Activated CD4-positive, alpha-beta memory T cell treated with anti-CD3 and anti-CD28 coated beads for 36 hours (primary cell): ENCODE data around the gene NLN. TPM values are rescaled to one million over a fixed set of nuclear protein-coding genes. Genes with fewer than 3 reads are reported as not detected.
"Not testable (repeated sequence)": the region's sequence is repeated elsewhere in the genome, so short reads cannot be mapped to it uniquely, and the experiment has no call there.

ENCODE experiments used
- CTCF ChIA-PET: fragments of 350-600 bp; sonication (Branson Sonifier 250); formaldehyde crosslinking; loops from one replicate; lab custom pipeline; 2021; ENCODE audit warnings: antibody characterized with exemption, inconsistent platforms; lab: Charles Lee
- POLR2A ChIA-PET: fragments of 350-600 bp; sonication (Branson Sonifier 250); formaldehyde crosslinking; loops from one replicate; lab custom pipeline; 2021; ENCODE audit warnings: antibody characterized with exemption; lab: Charles Lee
- DNase-seq: peaks from one replicate; pipeline ENCODE4 v3.0.0-alpha.2; 2020
- H3K27ac Mint-ChIP-seq: one replicate; pipeline ENCODE4 v1.8.0; 2021; ENCODE audit warnings: mixed read lengths
- H3K27me3 Mint-ChIP-seq: one replicate; pipeline ENCODE4 v1.8.0; 2021; ENCODE audit warnings: mixed read lengths
- H3K36me3 Mint-ChIP-seq: one replicate; pipeline ENCODE4 v1.8.0; 2021; ENCODE audit warnings: mixed read lengths
- H3K4me1 Mint-ChIP-seq: one replicate; pipeline ENCODE4 v1.8.0; 2021; ENCODE audit warnings: low read depth, mixed read lengths
- H3K4me3 Mint-ChIP-seq: one replicate; pipeline ENCODE4 v1.8.0; 2021; ENCODE audit warnings: mild to moderate bottlenecking, mixed read lengths
- H3K9me3 Mint-ChIP-seq: one replicate; pipeline ENCODE4 v1.8.0; 2021; ENCODE audit warnings: mixed read lengths
- intact Hi-C: fragments of 100-400 bp; cut with micrococcal nuclease; formaldehyde crosslinking; loops from one replicate; pipeline ENCODE4 v1.15.1; 2023
- total RNA-seq, 2 experiments: library from RNA; stranded (reverse); gene quantifications; one replicate each; pipeline ENCODE4 v1.2.3, GENCODE V29; 2021

NLN gene
- total RNA-seq, 2 experiments from 2014 or later: 22.7 to 23.7 TPM

DNA sequence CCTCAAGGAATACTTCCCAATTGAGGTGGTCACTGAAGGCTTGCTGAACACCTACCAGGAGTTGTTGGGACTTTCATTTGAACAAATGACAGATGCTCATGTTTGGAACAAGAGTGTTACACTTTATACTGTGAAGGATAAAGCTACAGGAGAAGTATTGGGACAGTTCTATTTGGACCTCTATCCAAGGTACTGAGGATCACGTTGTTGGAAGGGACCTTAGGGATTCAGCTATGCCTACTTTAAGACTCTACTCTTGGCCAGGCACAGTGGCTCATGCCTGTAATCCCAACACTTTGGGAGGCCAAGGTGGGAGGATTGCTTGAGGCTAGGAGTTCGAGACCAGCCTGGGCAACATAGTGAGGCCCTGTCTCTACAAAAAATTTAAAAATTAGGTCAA, 66.3 kb downstream of the NLN start:
- intact Hi-C loops, H3K4me3 Mint-ChIP-seq, POLR2A ChIA-PET, CTCF ChIA-PET, H3K27me3 Mint-ChIP-seq, H3K27ac Mint-ChIP-seq, DNase-seq, H3K4me1 Mint-ChIP-seq: not testable (repeated sequence)
- Mint-ChIP-seq H3K9me3 (peaks cover 11% of the 10 kb centered on the region), H3K36me3 (peaks cover 36% of the 10 kb centered on the region)

DNA sequence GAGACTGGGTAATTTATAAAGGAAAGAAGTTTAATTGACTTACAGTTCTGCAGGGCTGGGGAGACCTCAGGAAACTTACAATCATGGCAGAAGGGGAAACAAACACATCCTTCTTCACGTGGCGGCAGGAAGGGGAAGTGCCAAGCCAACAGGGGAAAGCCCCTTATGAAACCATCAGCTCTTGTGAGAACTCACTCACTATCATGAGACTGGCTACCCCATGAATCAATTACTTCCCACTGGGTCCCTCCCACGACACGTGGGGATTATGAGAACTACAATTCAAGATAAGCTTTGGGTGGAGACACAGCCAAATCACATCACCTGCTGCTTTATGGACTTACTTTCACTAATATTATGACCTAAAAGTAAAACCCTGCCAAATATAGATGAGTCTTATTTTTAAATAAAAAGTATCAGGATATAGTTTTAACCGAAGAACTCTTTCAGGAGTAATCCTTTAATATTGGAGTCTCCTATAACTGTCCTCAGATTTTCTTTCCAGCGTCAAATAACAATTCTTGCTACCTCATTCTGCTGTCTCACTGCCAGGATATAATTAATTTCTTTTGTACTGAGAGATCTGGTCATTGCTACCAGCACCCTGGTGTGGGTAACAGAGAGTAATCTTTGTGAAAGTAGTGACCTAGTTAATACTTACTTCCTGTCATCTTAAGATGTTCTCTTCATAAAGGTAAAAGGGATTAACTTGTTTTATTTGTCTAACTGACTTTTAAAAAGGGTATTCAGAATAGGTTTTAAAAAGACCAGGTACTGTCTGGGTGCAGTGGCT, 68.6 kb downstream of the NLN start:
- H3K27ac Mint-ChIP-seq: no peak overlapping the region
- POLR2A ChIA-PET: no interaction called here
- DNase-seq: peak; percentile 39
- intact Hi-C loops: no loop called here
- no peaks in the 10 kb centered on the region for H3K27me3 Mint-ChIP-seq
- H3K4me1 Mint-ChIP-seq: peaks cover 9% of the 10 kb centered on the region
- peaks cover 36% of the 10 kb centered on the region for H3K36me3 Mint-ChIP-seq
- peaks cover 11% of the 10 kb centered on the region for H3K9me3 Mint-ChIP-seq
- CTCF ChIA-PET: no interaction called here
- no peak overlapping the region for H3K4me3 Mint-ChIP-seq

DNA sequence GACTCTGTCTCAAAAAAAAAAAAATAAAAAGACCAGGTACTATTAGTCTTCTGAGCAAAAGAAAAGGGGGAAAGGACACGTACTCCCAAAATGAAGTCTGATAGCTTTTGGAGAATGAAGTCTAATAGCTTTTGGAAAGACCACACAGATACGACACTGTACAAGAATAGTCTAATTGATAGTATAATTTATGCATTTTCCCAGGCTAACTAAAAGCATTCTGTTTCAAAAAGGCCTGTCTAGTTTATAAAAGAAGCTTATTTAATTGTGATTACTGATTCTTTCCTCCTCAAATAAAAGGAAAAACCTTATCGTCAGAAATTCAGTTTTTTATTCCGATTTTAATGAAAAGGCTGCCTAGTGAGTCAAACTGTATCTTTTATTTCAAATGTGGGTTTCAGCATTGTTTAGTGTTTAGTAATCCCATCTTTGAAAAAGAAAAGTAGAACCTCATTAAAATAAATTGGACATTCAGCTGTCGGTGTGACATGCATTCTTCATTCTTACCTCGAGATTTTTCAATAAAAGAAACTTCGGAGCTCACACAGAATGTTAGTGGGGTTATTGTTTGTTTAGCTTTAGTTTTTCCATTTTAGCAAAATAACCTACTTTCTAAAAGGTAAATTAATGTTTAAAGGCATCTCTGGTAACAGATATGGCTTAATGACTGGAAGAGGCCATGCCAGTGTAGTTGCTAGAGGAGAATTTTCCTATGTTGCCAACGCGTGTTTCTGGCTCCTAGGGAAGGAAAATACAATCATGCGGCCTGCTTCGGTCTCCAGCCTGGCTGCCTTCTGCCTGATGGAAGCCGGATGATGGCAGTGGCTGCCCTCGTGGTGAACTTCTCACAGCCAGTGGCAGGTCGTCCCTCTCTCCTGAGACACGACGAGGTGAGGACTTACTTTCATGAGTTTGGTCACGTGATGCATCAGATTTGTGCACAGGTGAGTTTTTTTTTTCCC, 70.0 kb downstream of the NLN start:
- CTCF ChIA-PET: interaction anchor here (0.6 kb wide), 1 partner anchor 73 kb away, joined by 3 read pairs; no protein-coding TSS in a partner anchor
- Mint-ChIP-seq H3K27ac (no peak overlapping the region), H3K9me3 (peaks cover 11% of the 10 kb centered on the region), H3K4me1 (peaks cover 20% of the 10 kb centered on the region), H3K4me3 (no peak overlapping the region), H3K36me3 (peaks cover 30% of the 10 kb centered on the region), H3K27me3 (no peaks in the 10 kb centered on the region)
- intact Hi-C loops: no loop called here
- POLR2A ChIA-PET: interaction anchor here (0.9 kb wide), 1 partner anchor 12 kb away, joined by 3 read pairs; no protein-coding TSS in a partner anchor
- DNase-seq: no peak

DNA sequence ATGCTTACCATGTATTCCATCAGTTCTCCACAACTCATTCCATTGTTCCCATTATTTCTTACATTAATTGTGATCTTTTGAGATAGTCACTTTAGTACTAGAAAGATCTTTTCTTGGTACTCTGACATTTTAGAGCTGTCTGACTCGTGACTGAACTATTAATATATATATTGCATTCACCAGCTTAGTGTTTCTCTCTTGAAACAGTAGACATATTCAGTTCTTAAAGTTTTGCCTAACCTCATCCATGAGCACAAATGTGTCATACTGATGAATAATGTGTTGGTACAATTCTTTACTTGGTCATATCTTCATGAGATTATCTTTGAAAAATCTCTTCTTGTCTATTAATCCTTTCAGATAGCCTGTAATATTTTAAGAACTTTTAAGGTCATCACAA, 74.3 kb downstream of the NLN start:
- H3K27me3 Mint-ChIP-seq: no peaks in the 10 kb centered on the region
- H3K36me3 Mint-ChIP-seq: peaks cover 3% of the 10 kb centered on the region
- POLR2A ChIA-PET: no interaction called here
- peaks cover 21% of the 10 kb centered on the region for H3K4me1 Mint-ChIP-seq
- CTCF ChIA-PET: interaction anchor here (0.6 kb wide), 1 partner anchor 135 kb away, joined by 3 read pairs; no protein-coding TSS in a partner anchor
- no peak for DNase-seq
- intact Hi-C loops: no loop called here
- H3K4me3 Mint-ChIP-seq: no peak overlapping the region
- no peaks in the 10 kb centered on the region for H3K9me3 Mint-ChIP-seq
- no peak overlapping the region for H3K27ac Mint-ChIP-seq

DNA sequence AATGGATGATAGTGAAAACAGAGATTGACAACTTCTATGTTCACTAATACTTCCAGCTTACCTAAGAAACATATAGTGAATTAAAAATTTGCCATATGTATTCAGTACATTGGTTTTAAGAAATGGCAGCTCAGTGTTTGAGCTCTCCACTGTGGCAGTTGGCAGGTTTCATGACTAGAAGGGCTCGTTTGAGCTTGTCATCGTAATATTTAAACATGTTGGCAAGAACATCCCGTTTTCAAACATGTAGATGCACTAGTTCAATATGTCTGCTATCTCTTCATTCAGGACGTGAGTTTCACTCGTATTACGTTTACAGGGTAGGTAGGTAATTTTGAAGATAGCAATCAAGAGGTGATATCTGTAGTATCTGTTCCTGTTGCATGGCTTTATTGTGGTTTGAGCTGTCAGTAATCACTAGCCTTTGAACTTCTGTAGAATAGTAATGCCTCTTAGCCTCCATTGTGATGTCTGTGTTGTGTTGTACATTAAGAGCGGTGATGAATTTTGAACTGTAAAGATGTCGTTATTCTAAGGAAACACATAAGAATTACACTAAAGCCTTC, 74.8 kb downstream of the NLN start:
- POLR2A ChIA-PET: no interaction called here
- CTCF ChIA-PET: interaction anchor here (0.6 kb wide), 1 partner anchor 135 kb away, joined by 3 read pairs; no protein-coding TSS in a partner anchor
- Mint-ChIP-seq H3K27ac (no peak overlapping the region), H3K9me3 (peaks cover under 1% of the 10 kb centered on the region), H3K4me1 (peaks cover 25% of the 10 kb centered on the region), H3K4me3 (no peak overlapping the region), H3K27me3 (no peaks in the 10 kb centered on the region), H3K36me3 (peaks cover 6% of the 10 kb centered on the region)
- intact Hi-C loops: no loop called here
- no peak for DNase-seq

DNA sequence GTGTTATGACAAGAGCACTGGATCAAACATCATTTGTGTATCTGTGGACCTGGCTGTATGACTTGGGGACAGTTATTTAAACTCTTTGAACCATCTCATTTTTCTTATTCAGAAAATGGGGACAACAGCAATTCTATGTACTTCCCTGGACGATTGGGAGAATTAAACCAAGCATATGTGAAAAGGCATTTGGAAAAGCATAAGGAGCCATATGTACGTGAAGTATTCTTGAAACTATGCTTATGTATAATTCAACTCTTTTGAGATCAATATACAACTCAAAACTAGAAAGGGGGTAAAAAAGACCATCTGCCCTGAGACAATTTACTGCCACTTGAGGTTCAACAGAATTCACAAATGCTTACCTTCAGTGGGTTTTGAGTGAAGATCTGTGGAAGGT, 75.5 kb downstream of the NLN start:
- Mint-ChIP-seq H3K4me1 (peaks cover 25% of the 10 kb centered on the region), H3K9me3 (peaks cover 5% of the 10 kb centered on the region), H3K27ac (no peak overlapping the region), H3K27me3 (no peaks in the 10 kb centered on the region), H3K4me3 (no peak overlapping the region), H3K36me3 (peaks cover 9% of the 10 kb centered on the region)
- CTCF ChIA-PET: no interaction called here
- POLR2A ChIA-PET: no interaction called here
- intact Hi-C loops: no loop called here
- no peak for DNase-seq

DNA sequence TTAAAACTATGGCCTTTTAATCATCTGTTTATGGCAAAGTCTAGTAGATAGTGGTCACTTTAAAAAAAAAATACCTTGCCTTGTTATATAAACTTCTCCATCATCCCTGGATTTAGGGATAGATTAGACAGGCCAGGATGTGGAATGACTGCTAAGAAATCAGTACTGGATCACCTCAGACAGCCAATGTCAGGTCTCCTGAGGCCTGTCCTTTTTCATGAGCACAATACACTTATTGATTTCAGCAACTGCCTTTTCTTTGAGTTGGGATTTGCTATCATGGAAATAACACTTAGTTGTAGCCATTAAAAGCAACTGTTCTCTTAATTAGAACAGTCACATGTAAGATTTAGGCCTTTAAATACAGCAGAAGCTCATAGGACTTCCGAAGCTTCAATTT, 77.9 kb downstream of the NLN start:
- Mint-ChIP-seq H3K27me3 (no peaks in the 10 kb centered on the region), H3K4me1 (peaks cover 39% of the 10 kb centered on the region), H3K9me3 (peaks cover 12% of the 10 kb centered on the region), H3K27ac (no peak overlapping the region), H3K36me3 (peaks cover 19% of the 10 kb centered on the region), H3K4me3 (no peak overlapping the region)
- no peak for DNase-seq
- intact Hi-C loops: no loop called here
- POLR2A ChIA-PET: no interaction called here
- CTCF ChIA-PET: no interaction called here

DNA sequence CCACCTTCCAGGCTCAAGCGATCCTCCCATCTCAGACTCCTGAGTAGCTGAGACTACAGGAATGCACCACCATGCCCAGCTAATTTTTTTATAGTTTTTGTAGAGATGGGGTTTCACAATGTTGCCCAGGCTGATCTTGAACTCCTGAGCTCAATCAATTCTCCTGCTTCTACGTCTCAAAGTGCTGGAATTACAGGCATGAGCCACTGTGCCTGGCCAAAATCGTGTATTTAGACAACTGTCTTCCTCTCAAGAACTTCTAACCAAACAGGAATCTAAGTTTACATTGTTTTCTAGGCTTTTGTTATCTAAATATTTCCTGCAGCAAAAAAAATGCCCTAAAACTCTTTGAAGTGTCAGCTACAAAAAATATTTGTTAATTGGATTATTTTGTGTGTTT, 78.8 kb downstream of the NLN start:
- peaks cover 48% of the 10 kb centered on the region for H3K4me1 Mint-ChIP-seq
- peaks cover 2% of the 10 kb centered on the region for H3K27me3 Mint-ChIP-seq
- H3K9me3 Mint-ChIP-seq: peaks cover 12% of the 10 kb centered on the region
- POLR2A ChIA-PET: interaction anchor here (0.6 kb wide), 1 partner anchor 15 kb away, joined by 6 read pairs; no protein-coding TSS in a partner anchor
- H3K36me3 Mint-ChIP-seq: peaks cover 25% of the 10 kb centered on the region
- CTCF ChIA-PET: no interaction called here
- intact Hi-C loops: no loop called here
- DNase-seq: no peak
- no peak overlapping the region for H3K4me3 Mint-ChIP-seq
- H3K27ac Mint-ChIP-seq: no peak overlapping the region

DNA sequence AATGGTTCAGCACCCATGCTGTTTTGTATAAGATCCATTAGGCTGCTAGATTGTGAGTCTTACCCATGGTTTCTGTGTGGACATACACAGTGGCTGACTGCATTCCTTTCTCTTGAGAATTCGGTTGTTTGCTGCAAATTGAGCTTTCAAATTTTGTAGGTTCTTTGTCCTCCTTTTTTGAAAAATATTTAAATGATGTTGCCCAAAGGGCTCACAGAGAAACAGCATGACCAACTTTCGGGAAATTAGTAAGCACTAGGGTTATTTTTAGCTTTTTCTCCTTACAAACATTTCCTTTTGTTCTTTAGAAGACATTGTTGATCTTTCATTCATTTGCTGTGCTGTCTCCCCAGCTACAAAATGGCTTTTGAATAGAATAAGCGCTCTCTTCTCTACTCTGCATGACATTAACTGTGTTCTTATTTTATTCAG, 79.4 kb downstream of the NLN start:
- Mint-ChIP-seq H3K9me3 (peaks cover 12% of the 10 kb centered on the region), H3K27ac (no peak overlapping the region), H3K4me3 (no peak overlapping the region), H3K27me3 (peaks cover 2% of the 10 kb centered on the region), H3K36me3 (peaks cover 31% of the 10 kb centered on the region), H3K4me1 (peaks cover 43% of the 10 kb centered on the region)
- no peak for DNase-seq
- ChIA-PET POLR2A (interaction anchor here (0.6 kb wide), 1 partner anchor 15 kb away, joined by 6 read pairs; no protein-coding TSS in a partner anchor), CTCF (no interaction called here)
- intact Hi-C loops: no loop called here

DNA sequence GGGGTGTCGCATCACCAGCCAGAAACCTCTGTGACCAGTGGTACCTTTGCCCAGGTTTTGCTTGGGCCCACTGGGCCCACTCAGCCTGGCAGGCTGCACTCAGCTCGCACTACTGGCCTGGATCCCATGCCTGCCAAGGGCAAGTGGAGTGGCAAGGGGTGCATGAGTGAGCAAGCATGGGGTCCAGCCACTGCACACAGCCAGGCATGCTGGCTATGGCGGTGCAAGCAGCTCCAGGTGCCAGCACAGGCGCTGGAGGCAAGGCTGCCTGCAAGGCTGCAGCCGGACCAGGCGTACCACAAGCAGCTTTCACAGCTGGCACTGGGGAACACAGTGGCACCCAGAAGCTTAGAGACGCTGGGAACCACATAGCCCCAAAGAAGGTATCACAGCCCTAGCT, 80.1 kb downstream of the NLN start:
- intact Hi-C loops: no loop called here
- no peak overlapping the region for H3K4me3 Mint-ChIP-seq
- CTCF ChIA-PET: no interaction called here
- peaks cover 12% of the 10 kb centered on the region for H3K9me3 Mint-ChIP-seq
- H3K27me3 Mint-ChIP-seq: peaks cover 2% of the 10 kb centered on the region
- H3K4me1 Mint-ChIP-seq: peaks cover 36% of the 10 kb centered on the region
- peaks cover 33% of the 10 kb centered on the region for H3K36me3 Mint-ChIP-seq
- DNase-seq: no peak
- no peak overlapping the region for H3K27ac Mint-ChIP-seq
- POLR2A ChIA-PET: no interaction called here

DNA sequence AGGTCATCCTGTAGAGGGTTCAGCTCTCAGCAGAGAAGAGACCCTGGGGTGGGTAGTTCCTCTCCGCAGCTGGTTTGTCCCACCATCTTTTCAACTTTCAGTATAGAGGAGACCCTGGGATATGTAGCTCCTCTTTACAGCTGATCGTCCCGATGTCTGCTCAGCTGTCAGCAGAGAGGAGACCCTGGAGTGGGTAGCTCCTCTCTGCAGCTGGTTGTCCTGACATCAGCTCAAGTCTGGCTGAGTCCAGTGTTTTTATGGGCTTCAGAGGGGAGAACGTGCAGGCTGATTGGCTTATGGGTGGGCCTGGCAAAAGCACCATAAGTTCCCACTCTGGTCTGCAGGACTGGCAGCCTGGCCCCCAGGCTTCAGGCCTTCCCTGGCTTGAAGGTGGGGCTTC, 80.8 kb downstream of the NLN start:
- no peak for DNase-seq
- intact Hi-C loops: no loop called here
- Mint-ChIP-seq H3K27ac (no peak overlapping the region), H3K4me1 (peaks cover 30% of the 10 kb centered on the region), H3K9me3 (peaks cover 12% of the 10 kb centered on the region), H3K27me3 (peaks cover 2% of the 10 kb centered on the region), H3K36me3 (peaks cover 32% of the 10 kb centered on the region), H3K4me3 (no peak overlapping the region)
- ChIA-PET POLR2A (no interaction called here), CTCF (no interaction called here)
